Stimulated activated CD4-positive, alpha-beta T cell treated with anti-CD3 and anti-CD28 coated beads, Interleukin-15, amount 100 ng/mL, for 24 hours (primary cell): Measurements from ENCODE around the gene ZNF541.
"Not testable (repeated sequence)": the region's sequence is repeated elsewhere in the genome, so short reads cannot be mapped to it uniquely, and the experiment has no call there.

Experiments
- DNase-seq: peaks from one replicate; pipeline ENCODE4 v3.0.0-alpha.2; 2020

Gene ZNF541

GRCh38 chr19:47598407-47599349, 25.7 kb upstream of the ZNF541 start:
- DNase-seq: no peak

- no peak for DNase-seq
Observed at GRCh38 chr19:47595944-47596343, 23.0 kb upstream of the ZNF541 start.

GRCh38 chr19:47593860-47594259, 20.9 kb upstream of the ZNF541 start:
- no peak for DNase-seq

- no peak for DNase-seq
Observed at GRCh38 chr19:47589824-47590223, 16.9 kb upstream of the ZNF541 start.

GRCh38 chr19:47587295-47587694, 14.3 kb upstream of the ZNF541 start:
- DNase-seq: no peak

- DNase-seq: not testable (repeated sequence)
Observed at GRCh38 chr19:47583161-47583560, 10.2 kb upstream of the ZNF541 start.

- no peak for DNase-seq
Observed at GRCh38 chr19:47582320-47582909, 9.5 kb upstream of the ZNF541 start.

GRCh38 chr19:47581605-47582319, 8.8 kb upstream of the ZNF541 start:
- no peak for DNase-seq

- no peak for DNase-seq
Observed at GRCh38 chr19:47580397-47580796, 7.4 kb upstream of the ZNF541 start.

GRCh38 chr19:47572635-47573034, 313 bp downstream of the ZNF541 start:
- no peak for DNase-seq

- DNase-seq: no peak
Observed at GRCh38 chr19:47569331-47569730, 3.6 kb downstream of the ZNF541 start.

GRCh38 chr19:47564081-47564480, 8.9 kb downstream of the ZNF541 start:
- no peak for DNase-seq

GRCh38 chr19:47561440-47562057, 11.4 kb downstream of the ZNF541 start:
- DNase-seq: no peak

GRCh38 chr19:47560999-47561398, 11.9 kb downstream of the ZNF541 start:
- DNase-seq: no peak

GRCh38 chr19:47550129-47550528, 22.8 kb downstream of the ZNF541 start:
- no peak for DNase-seq

GRCh38 chr19:47549261-47549862, 23.6 kb downstream of the ZNF541 start:
- DNase-seq: no peak

GRCh38 chr19:47547199-47547598, 25.7 kb downstream of the ZNF541 start:
- DNase-seq: no peak

- DNase-seq: no peak
Observed at GRCh38 chr19:47545061-47545948, 27.6 kb downstream of the ZNF541 start.

GRCh38 chr19:47544476-47544875, 28.5 kb downstream of the ZNF541 start:
- DNase-seq: no peak

GRCh38 chr19:47544075-47544474, 28.9 kb downstream of the ZNF541 start:
- no peak for DNase-seq

- DNase-seq: no peak
Observed at GRCh38 chr19:47542030-47542475, 30.9 kb downstream of the ZNF541 start.

GRCh38 chr19:47541518-47541917, 31.4 kb downstream of the ZNF541 start:
- DNase-seq: no peak
